ENCODE data around the gene FBXO3.
"Not testable (repeated sequence)": the region's sequence is repeated elsewhere in the genome, so short reads cannot be mapped to it uniquely, and the experiment has no call there.

The FBXO3 gene, protein sequence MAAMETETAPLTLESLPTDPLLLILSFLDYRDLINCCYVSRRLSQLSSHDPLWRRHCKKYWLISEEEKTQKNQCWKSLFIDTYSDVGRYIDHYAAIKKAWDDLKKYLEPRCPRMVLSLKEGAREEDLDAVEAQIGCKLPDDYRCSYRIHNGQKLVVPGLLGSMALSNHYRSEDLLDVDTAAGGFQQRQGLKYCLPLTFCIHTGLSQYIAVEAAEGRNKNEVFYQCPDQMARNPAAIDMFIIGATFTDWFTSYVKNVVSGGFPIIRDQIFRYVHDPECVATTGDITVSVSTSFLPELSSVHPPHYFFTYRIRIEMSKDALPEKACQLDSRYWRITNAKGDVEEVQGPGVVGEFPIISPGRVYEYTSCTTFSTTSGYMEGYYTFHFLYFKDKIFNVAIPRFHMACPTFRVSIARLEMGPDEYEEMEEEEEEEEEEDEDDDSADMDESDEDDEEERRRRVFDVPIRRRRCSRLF

DNA sequence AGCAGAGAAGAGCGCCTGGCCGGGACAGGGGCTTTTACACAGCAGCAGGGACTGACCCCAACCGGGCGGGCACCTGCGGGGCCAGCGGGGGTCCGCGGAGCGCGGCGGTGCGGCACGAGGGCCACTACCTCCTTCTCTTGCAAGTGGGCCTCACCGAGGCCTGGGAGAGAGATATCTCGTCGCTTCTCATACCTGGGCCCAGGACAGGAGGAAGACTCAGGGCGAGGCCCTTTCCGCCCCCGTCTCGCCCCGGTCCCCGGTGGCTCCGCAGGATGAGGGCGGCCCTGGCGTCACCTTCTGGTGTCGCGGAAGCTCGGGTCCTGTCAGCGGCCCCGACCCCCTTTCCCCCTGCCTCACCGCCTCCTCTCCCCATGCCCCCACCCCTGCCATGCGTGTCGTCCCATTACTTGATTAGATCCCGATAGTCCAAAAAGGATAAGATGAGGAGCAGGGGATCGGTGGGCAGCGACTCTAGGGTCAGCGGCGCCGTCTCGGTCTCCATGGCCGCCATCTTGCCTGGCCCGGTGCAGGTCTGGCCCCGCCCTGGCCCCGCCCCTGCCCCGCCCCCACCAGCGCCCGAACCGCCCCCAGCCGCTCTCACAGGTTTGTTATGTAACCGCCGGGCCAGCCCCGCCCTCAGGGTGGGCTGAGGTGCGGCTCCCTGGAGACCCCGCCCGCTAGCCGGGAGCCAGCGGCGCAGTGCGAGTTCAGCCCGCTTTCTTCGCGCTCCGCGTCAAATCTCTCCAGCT, at the start of gene FBXO3:
Gene FBXO3 (minus strand): TSS at position 534 of the 749 bp plus-strand sequence. CDS start 23 bp downstream, at position 511.
- no peak for FAIRE-seq
- DNase-seq (ENCODE audit: low spot score), result peak; percentile 98

DNA sequence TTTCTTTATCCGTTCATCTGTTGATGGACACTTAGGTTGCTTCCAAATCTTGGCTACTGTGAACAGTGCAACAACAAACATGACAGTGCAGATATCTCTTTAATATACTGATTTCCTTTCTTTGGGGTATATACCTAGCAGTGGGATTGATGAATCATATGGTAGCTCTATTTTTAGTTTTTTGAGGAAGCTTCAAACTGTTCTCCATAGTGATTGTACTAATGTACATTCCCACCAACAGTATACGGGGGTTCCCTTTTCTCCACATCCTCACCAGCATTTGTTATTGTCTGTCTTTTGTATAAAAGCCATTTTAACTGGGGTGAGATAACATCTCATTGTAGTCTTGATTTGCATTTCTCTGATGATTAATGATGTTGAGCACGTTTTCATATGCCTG, 48.7 kb upstream of the FBXO3 start:
- FAIRE-seq; DNase-seq (ENCODE audit: low spot score): not testable (repeated sequence)

DNA sequence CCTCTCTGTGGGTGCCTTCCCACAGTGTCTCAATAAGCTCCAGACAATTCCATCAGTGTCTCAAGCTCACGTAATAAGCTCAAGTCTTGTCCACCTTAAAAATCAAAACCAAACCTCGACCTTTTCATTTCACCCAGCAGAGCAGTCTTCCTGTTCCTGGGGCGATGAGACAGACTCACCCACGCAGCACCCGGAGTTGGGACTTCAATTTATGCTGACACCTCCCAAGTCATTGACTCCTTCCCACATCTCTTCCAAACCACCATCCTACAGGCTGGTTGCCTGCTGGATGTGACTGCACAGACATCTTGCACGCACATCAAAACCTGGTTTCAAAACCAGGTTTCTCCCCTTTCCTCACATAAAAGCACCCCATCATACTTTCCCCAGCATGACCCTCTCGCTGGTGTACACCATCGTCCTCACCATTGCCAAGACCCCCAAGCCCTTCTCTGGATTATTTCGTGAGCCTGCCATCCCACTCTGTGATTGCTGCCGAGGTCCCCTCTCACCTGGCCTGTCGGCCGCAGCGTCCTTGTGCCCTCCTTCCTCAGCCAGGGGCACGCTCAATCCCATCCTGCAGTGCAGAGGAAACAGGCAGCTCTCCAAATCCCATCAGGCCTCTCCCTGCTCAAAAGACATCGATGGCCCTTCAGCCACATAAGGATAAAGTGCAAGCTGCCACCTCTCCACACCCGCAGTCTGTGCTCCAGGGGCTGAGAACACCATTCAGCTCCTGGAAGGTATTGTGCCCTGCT, 45.1 kb upstream of the FBXO3 start:
- FAIRE-seq (no peak), DNase-seq (ENCODE audit: low spot score) (no peak)

DNA sequence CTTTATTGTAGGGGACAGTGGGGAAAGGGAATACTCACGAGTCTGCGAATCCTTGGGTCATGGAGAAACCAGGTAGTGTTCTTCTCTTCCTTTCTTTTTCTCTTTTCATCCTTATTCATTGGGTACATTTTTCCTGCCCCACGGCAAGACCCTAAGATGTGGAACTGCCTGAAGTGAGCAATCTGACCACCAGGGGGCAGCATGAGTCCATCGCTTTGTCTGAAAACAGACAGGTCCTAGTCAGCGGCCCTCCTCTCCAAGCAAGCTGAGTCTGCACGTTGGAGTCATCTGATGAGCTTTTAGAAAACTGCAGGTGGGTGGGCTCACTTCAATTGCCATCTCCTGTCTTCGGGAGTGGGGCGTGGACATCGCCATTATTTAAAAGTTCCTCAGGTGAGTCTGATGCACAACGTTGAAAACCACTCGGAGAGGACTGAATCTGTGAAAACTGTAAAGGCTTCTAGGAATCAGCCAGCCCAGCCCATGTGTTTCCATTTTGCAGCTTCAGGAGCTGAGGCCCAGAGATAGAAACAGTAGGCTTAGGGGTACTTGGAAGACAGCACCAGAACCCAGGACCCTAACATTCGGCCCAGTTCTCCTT, 34.0 kb upstream of the FBXO3 start:
- DNase-seq (ENCODE audit: low spot score) (peak; percentile 80), FAIRE-seq (peak; percentile 59)

DNA sequence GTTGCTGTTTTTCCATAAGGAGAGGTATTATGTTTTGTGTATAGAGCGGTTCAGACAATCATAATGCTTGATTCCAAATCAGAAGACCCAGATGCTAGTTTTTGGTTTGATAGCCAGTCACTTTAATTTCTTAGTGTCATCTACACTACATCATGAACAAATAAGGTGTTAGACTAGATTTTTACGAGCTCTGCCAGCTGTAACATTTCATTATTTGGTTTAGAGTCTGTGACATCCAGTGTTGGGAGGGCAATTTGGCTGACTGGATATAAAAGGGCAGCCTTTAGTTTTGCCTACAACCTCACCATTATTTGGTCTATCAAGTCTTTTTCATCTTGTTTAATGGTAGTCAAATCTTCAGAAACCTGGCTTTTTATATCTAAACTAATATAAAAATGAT, 30.2 kb upstream of the FBXO3 start:
- no peak for FAIRE-seq
- no peak for DNase-seq (ENCODE audit: low spot score)

DNA sequence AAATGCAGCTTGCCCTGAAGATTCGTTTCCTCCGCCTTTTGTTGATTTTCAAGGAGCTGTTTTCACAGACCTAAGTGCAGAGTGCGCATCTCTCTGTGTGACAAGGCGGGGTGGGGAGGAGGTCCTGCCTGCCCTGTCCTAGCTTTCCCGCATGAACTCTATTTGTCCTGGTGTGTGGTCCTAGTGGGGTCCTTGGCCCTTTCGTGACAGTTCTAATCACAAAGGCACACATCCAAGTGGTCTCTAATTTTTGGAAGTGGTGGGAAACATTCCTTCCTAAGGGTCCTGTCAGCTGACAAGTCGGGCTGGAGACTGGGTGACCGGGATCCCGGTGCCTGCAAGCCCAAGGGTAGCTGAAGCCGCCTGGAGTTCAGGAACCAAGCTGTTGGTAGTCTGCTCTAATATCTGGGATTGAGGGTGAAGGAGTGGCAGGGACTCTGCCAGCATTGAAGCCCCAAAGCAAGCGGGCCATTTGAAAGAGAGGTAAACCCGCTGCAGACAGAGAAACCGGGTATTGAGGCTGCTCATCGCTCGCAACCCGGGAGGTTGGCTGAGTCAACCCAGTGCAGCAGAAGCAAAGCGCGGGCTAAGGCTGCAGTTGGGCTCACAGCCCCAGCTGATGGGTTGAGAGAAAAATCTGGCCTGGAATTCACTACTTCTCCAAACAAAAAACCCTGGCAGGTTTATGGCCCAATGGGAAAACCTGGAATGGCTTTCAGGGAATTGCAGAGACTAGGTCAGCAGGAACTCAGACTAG, 28.1 kb upstream of the FBXO3 start:
- DNase-seq (ENCODE audit: low spot score), result peak; percentile 70
- no peak for FAIRE-seq

DNA sequence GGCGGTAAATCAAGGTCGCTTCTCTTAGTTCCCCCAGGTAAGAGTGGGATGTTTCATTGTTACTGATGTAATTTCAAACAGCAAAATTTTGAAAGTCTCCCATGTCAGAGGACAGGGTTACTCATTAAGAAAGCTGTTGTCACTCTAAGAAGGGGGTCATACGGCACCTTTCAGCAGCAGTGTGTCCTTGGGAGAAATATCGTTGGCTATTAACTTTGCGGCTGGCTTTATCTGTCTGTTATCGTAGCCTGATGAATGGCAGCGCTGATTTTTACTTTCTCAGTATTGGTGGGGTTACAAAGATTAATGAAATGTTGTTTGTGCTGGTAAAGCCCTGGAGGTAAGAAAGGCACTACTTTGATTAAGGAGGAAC, 27.5 kb upstream of the FBXO3 start:
- no peak for FAIRE-seq

DNA sequence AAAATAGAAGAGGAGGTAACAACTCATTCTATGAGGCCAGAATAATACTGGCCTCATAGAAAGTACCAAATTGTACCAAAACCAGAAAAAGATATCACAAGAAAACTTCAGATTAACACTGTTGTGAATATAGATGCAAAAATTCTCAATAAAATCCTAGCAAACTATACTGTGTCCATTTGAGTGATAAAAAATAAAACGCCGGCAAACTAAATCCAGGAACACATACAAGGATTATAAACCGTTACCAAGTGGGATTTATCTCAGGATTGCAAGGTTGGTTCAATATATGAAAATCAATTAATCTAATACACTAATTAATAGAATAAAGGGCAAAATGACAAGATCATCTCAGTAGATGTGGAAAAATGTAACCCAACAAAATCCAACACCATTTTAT, 23.6 kb upstream of the FBXO3 start:
- DNase-seq (ENCODE audit: low spot score) (no peak), FAIRE-seq (no peak)

More for the DNA sequence above, 27.5 kb upstream of the FBXO3 start:
- no peak for DNase-seq (ENCODE audit: low spot score)

DNA sequence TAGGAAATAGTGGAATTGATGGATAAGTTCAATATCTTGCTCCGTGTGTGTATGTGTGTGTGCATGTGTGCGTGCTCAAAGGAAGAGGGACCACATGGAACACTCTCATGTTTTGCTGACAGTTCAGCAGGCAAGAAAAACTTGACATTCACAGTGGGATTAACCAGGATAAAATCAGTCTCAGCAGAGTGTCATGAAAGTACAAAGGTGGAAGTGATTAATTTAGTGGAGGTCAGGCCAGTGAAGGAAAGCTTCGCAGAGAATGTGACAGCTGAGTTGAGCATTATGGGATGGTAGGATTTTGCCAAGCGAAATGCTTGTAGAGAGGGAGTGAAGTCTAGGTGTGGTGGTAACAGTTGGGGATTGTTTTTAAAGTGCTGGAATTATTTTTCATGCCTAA, 15.7 kb upstream of the FBXO3 start:
- FAIRE-seq, result no peak
- DNase-seq (ENCODE audit: low spot score), result no peak

DNA sequence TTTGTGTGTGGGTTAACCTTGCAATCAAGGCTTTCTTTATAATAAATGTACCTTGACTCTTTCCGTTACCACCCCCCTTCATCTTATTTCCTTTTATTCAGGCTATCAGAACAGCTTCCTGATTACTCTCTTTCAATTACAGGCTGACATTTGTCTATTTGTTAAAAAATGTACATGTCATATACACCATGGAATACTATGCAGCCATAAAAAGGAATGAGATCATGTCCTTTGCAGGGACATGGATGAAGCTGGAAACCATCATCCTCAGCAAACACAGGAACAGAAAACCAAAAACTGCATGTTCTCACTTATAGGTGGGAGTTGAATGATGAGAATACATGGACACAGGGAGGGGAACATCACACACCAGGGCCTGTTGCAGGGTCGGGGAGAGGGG, 13.8 kb upstream of the FBXO3 start:
- not testable (repeated sequence) for FAIRE-seq; DNase-seq (ENCODE audit: low spot score)

DNA sequence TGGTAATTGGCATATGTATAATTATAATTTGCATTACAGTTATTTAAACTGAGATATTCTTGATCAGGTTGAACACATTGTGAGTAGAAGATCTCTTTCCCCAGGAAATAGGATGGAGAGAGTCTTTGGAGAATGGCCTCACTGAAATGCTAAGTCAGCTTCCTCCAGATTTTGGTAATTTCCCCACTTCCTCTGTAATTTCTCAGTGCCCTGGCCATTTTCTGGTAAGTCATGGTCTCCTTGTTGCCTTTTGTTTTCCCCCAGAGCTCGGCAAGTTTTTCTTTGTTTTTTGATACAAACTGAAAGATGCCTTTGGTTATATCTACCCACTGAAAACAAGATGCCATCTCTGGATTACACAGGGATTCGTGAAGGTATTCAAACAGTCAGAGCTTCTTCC, 12.8 kb upstream of the FBXO3 start:
- FAIRE-seq (no peak), DNase-seq (ENCODE audit: low spot score) (no peak)

DNA sequence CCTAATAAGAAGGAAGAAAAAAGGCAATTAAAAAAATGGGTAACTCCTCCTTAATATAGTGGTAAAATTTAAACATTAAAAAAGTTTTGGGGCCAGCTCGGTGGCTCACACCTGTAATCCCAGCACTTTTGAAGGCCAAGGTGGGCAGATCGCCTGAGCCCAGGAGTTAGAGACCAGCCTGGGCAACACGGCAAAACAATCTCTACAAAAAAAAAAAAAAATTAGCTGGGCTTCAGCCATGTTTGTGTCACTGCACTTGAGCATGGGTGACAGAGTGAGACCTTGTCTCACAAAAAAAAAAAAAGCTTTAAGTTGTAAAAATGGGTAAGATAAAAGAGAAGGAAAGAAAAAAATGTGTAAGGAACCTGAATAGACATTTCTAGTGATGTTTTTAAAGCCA, 11.3 kb upstream of the FBXO3 start:
- no peak for FAIRE-seq

DNA sequence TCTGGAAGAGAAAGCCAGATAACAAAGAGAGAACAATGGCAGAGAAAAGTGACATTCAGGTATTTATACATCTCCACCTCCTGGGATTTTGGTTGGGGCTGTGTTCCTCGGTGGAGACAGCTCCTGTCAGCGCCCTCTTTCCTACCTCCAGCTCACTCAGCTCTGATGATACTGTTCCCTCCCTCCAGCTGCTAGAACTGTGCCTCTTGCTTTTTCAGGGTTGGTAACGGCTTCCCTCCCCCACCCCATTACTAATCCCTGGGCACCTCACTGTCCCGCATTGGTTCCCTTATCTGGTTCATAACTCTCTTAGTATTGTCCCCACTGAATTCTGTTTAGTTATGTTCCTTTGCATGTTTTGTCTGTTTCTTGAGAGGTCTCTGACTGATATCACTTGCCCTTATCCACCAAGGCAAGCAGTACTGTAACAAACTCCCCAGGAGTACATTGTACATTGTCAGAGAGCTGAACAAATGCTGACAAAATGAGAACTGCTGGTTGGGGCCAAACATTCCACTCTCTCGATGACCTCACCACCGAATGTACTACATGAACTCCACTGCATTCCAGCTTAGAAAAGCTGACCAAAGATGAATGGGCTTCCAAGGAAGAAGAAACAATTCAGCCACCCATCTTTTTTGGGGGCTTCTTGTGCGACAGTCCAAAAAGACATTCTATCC, 5.7 kb upstream of the FBXO3 start:
- FAIRE-seq (peak; percentile 56), DNase-seq (ENCODE audit: low spot score) (peak; percentile 61)

More for the DNA sequence above, 11.3 kb upstream of the FBXO3 start:
- DNase-seq (ENCODE audit: low spot score), result no peak

DNA sequence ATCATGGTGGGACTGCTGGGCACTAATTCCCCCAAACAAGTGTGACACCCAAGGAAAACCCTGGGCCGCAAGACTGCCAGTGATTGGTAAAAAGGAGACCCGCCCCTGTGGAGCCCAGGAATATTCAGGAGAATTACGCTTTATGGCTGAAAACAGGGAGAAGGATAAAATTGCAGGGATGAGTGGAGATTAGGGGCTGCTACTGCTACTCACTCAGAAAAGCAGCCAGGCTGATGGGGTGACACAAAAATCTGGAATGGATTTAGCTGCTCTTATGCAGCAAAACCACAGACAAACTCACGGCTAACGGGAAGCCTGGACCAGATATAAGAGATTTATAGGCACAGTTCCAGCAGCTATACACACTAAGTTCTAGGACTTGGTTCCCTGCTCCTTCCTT, 4.4 kb upstream of the FBXO3 start:
- FAIRE-seq, result no peak
- no peak for DNase-seq (ENCODE audit: low spot score)

DNA sequence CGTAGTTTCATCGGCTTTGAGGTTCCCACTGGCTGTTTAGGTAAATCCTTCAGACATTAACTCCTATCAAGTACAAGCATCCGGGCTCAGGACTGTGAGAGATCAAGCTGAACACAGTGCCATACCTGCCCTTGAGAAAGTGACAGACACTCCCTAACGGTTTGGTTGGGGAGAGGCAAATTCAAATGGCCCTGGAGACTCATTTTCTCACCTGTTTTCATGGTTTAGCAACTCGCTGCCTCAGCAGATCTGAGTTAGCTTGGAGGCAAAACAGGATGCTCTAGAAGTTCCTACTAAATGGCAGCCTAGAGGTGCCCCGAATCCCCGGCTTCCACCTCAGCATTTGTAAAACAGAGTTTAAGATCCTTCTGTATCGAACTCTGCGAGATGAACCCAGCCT, 3.6 kb upstream of the FBXO3 start:
- FAIRE-seq (no peak), DNase-seq (ENCODE audit: low spot score) (no peak)

DNA sequence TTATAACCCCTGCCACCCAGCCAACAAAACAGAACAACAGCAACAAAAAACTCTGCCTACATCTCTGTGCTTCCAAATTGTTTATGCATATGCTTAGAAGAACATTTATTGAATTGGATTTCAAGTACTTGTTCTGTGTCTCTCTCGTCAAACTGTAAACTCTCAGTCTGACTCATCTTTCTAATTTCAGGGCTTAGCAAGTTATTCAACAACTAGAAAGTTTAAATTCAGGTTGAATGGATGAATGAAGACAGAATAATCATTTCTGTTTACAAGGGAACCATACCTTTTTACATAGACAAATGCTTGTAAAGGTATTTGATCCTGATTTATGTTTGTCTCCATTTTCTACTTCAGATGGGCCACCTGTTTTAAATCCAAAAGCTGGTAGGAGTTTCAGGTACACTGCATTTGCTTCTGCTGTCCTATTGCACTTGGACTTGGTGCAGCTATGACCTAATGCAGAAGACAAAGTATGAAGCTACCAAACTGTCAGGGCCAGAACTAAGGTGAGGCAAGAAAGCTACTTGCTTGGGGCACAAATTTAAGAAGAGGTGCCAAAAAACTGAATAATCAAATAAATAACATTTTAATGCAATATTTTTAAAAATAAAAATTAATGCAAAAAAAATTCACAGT, 1.6 kb upstream of the FBXO3 start:
- FAIRE-seq, result no peak
- no peak for DNase-seq (ENCODE audit: low spot score)

DNA sequence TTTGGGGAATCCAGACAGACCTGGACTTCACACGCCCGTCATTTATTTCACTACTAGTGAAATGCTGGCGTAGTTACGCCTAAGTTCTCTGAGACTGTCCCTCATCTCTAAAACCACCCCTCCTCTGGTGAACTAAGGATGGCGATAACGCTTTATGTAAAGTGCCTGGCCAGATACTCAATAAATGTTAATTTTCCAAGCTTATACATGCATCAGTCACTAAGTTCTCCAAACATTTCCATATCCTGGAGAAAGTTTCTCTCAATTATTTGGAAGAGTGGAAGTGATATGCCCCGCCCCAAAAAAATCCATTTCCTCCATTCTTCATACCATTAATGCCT, 1.1 kb upstream of the FBXO3 start:
- no peak for FAIRE-seq

DNA sequence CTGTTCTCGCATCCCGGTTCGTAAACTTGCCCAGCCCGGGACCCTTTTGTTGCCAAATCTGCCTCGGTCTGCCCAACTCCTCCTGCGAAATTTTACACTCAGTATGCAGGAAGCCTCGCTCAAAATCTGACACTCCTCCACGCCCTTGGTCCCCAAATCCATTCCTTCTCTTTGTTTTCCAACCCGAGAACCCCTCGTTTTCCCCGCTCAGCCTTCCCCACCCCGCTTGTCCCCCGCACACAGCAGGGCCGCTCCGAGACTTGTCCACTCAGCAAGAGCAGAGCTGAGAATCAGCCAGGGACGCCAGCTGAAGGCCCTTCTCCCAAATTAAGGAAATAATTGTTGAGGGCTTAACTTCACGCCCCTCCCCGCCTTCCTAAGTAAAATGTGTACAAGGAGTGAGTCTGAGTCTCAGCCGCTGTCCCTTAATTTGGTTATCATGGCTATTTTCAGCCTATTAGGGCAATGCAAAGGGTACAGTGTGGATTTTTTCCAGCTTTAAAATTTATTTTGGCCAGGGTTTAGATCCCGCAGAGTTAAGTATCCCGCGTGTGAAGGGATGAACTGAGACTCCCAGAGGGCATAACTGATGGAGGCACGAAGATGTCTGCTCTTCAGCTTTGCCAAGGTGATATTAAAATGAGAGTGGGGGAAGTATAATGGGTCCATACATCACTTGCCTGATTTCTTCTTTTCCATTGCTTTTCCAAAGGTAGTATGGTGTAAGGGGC, 581 bp upstream of the FBXO3 start:
- FAIRE-seq (no peak), DNase-seq (ENCODE audit: low spot score) (peak; percentile 14)

More for the DNA sequence above, 1.1 kb upstream of the FBXO3 start:
- no peak for DNase-seq (ENCODE audit: low spot score)

DNA sequence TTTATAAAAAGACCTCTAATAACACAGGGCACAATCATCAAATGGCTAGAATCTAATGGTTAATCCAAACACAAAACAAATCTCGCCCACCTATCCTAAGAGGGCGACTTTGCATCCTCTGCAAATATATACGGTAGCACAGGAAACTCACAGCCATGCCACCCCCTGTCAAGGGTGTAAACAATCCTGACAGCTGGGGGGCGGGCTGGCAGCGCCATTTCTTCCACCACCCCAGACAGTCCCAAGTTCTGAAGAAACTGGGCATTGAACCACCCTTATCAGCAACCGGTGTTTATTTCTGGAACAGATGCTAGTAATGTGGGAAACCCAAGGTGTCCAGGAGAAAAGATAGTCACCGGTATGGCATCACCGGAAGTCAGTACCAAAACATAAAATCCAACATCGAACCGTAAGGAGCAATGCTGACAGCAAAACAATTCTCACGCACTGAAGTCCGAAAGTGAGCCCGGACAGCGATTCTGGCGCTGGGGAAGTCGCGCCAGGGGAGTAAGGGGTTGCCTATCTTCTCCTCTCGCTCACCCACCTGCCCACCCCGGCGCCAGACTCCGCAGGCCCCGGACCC, 825 bp downstream of the FBXO3 start:
- DNase-seq (ENCODE audit: low spot score), result peak; percentile 26
- no peak for FAIRE-seq

Measured in urothelium cell line (cell line).